HEK293 (cell line): ENCODE data around the gene EPN1.

ENCODE experiments used
- KLF9 ChIP-seq: fragments of 450-650 bp; formaldehyde crosslinking; IDR thresholded peaks from 2 replicates; pipeline ENCODE4 v1.5.1; 2016; ENCODE audit warnings: missing biosample characterization, missing genetic modification characterization, low read depth
- TCF7L2 ChIP-seq: IDR thresholded peaks from 2 replicates; pipeline ENCODE4 v1.6.1; 2011; ENCODE audit warnings: low read depth, mild to moderate bottlenecking, inconsistent platforms, low read length, moderate library complexity, borderline replicate concordance
- TF ChIP-seq, protein P1 (sequence below): fragments of 450-650 bp; formaldehyde crosslinking; IDR thresholded peaks from 2 replicates; pipeline ENCODE4 v1.5.1; 2016; ENCODE audit warnings: missing biosample characterization, missing genetic modification characterization
- TF ChIP-seq, protein P2 (sequence below): fragments of 450-650 bp; formaldehyde crosslinking; IDR thresholded peaks from 2 replicates; pipeline ENCODE4 v1.5.1; 2016; ENCODE audit warnings: missing biosample characterization, missing genetic modification characterization

DNA sequence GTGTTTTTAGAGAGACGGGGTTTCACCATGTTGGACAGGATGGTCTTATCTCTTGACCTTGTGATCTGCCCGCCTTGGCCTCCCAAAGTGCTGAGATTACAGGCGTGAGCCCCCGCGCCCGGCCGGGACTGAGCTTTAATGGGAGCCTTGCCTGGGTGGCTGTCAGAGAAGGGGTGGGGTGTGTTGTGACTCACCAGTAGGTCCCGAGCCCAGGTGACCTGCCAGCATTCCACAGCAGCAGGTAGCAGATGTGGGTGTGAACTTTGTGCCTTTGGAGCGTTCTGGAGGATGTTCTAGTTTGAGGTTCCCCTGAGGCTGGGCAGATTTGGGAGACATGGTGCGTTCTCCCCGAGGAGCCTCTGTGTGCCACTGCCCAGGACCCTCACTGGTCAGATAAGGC, 7.1 kb upstream of the EPN1 start:
- TF ChIP-seq KLF9 (tag by site-specific recombination): no peak
- TF ChIP-seq, protein P1, sequence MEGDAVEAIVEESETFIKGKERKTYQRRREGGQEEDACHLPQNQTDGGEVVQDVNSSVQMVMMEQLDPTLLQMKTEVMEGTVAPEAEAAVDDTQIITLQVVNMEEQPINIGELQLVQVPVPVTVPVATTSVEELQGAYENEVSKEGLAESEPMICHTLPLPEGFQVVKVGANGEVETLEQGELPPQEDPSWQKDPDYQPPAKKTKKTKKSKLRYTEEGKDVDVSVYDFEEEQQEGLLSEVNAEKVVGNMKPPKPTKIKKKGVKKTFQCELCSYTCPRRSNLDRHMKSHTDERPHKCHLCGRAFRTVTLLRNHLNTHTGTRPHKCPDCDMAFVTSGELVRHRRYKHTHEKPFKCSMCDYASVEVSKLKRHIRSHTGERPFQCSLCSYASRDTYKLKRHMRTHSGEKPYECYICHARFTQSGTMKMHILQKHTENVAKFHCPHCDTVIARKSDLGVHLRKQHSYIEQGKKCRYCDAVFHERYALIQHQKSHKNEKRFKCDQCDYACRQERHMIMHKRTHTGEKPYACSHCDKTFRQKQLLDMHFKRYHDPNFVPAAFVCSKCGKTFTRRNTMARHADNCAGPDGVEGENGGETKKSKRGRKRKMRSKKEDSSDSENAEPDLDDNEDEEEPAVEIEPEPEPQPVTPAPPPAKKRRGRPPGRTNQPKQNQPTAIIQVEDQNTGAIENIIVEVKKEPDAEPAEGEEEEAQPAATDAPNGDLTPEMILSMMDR (tag by site-specific recombination): no peak
- TF ChIP-seq, protein P2, sequence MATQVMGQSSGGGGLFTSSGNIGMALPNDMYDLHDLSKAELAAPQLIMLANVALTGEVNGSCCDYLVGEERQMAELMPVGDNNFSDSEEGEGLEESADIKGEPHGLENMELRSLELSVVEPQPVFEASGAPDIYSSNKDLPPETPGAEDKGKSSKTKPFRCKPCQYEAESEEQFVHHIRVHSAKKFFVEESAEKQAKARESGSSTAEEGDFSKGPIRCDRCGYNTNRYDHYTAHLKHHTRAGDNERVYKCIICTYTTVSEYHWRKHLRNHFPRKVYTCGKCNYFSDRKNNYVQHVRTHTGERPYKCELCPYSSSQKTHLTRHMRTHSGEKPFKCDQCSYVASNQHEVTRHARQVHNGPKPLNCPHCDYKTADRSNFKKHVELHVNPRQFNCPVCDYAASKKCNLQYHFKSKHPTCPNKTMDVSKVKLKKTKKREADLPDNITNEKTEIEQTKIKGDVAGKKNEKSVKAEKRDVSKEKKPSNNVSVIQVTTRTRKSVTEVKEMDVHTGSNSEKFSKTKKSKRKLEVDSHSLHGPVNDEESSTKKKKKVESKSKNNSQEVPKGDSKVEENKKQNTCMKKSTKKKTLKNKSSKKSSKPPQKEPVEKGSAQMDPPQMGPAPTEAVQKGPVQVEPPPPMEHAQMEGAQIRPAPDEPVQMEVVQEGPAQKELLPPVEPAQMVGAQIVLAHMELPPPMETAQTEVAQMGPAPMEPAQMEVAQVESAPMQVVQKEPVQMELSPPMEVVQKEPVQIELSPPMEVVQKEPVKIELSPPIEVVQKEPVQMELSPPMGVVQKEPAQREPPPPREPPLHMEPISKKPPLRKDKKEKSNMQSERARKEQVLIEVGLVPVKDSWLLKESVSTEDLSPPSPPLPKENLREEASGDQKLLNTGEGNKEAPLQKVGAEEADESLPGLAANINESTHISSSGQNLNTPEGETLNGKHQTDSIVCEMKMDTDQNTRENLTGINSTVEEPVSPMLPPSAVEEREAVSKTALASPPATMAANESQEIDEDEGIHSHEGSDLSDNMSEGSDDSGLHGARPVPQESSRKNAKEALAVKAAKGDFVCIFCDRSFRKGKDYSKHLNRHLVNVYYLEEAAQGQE (tag by site-specific recombination): no peak
- TF ChIP-seq TCF7L2: no peak
